ENCODE data around the gene ARMH2. TPM values are rescaled to one million over a fixed set of nuclear protein-coding genes. Genes with fewer than 3 reads are reported as not detected.

The ARMH2 gene
- total and polyA plus RNA-seq, 9 of the 15 experiments (the other 6 are each of a cell fraction or from before 2014, with no cell fraction given) = not detected

DNA sequence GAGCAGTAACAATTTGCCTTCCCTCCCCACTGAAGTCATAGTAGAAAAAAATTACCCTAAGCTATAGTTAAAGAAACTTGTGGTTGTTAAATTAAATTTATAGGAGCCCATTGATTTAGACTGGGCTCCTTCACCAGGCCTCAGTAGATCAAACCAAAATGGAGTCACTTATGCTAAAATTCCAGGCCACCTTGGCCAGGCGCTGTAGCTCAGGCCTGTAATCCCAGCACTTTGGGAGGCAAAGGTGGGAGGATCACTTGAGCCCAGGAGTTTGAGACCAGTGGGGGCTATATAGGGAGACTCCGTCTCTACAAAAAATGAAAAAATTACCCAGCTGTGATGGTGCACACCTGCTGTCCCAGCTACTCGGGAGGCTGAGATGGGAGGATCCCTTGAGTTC is 39.0 kb downstream of the ARMH2 start (continued):
- TF ChIP-seq, protein P1, sequence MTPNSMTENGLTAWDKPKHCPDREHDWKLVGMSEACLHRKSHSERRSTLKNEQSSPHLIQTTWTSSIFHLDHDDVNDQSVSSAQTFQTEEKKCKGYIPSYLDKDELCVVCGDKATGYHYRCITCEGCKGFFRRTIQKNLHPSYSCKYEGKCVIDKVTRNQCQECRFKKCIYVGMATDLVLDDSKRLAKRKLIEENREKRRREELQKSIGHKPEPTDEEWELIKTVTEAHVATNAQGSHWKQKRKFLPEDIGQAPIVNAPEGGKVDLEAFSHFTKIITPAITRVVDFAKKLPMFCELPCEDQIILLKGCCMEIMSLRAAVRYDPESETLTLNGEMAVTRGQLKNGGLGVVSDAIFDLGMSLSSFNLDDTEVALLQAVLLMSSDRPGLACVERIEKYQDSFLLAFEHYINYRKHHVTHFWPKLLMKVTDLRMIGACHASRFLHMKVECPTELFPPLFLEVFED (CRISPR knock-in tag; conservative IDR thresholded peaks at IDR 0.05) = no peak
- no peak for TF ChIP-seq TARDBP (IDR thresholded peaks at IDR 0.05)
- no peak for TF ChIP-seq CBX5 (IDR thresholded peaks at IDR 0.05; ENCODE audit: borderline replicate concordance, low read depth)
- no peak for TF ChIP-seq ZNF584 (CRISPR knock-in tag; IDR thresholded peaks at IDR 0.05; ENCODE audit: low read depth)
- TF ChIP-seq SOX6 (IDR thresholded peaks at IDR 0.05) = no peak
- TF ChIP-seq TGIF2 (CRISPR knock-in tag; IDR thresholded peaks at IDR 0.05) = no peak
- TF ChIP-seq, protein P2, sequence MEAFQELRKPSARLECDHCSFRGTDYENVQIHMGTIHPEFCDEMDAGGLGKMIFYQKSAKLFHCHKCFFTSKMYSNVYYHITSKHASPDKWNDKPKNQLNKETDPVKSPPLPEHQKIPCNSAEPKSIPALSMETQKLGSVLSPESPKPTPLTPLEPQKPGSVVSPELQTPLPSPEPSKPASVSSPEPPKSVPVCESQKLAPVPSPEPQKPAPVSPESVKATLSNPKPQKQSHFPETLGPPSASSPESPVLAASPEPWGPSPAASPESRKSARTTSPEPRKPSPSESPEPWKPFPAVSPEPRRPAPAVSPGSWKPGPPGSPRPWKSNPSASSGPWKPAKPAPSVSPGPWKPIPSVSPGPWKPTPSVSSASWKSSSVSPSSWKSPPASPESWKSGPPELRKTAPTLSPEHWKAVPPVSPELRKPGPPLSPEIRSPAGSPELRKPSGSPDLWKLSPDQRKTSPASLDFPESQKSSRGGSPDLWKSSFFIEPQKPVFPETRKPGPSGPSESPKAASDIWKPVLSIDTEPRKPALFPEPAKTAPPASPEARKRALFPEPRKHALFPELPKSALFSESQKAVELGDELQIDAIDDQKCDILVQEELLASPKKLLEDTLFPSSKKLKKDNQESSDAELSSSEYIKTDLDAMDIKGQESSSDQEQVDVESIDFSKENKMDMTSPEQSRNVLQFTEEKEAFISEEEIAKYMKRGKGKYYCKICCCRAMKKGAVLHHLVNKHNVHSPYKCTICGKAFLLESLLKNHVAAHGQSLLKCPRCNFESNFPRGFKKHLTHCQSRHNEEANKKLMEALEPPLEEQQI (IDR thresholded peaks at IDR 0.05) = no peak
- no peak for TF ChIP-seq ZNF408 (CRISPR knock-in tag; IDR thresholded peaks at IDR 0.05; ENCODE audit: low read depth)
- TF ChIP-seq, protein P3, sequence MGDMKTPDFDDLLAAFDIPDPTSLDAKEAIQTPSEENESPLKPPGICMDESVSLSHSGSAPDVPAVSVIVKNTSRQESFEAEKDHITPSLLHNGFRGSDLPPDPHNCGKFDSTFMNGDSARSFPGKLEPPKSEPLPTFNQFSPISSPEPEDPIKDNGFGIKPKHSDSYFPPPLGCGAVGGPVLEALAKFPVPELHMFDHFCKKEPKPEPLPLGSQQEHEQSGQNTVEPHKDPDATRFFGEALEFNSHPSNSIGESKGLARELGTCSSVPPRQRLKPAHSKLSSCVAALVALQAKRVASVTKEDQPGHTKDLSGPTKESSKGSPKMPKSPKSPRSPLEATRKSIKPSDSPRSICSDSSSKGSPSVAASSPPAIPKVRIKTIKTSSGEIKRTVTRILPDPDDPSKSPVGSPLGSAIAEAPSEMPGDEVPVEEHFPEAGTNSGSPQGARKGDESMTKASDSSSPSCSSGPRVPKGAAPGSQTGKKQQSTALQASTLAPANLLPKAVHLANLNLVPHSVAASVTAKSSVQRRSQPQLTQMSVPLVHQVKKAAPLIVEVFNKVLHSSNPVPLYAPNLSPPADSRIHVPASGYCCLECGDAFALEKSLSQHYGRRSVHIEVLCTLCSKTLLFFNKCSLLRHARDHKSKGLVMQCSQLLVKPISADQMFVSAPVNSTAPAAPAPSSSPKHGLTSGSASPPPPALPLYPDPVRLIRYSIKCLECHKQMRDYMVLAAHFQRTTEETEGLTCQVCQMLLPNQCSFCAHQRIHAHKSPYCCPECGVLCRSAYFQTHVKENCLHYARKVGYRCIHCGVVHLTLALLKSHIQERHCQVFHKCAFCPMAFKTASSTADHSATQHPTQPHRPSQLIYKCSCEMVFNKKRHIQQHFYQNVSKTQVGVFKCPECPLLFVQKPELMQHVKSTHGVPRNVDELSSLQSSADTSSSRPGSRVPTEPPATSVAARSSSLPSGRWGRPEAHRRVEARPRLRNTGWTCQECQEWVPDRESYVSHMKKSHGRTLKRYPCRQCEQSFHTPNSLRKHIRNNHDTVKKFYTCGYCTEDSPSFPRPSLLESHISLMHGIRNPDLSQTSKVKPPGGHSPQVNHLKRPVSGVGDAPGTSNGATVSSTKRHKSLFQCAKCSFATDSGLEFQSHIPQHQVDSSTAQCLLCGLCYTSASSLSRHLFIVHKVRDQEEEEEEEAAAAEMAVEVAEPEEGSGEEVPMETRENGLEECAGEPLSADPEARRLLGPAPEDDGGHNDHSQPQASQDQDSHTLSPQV (IDR thresholded peaks at IDR 0.05) = peak; percentile 81
- no peak for TF ChIP-seq BMI1 (IDR thresholded peaks at IDR 0.05; ENCODE audit: low read length)
- TF ChIP-seq, protein P4, sequence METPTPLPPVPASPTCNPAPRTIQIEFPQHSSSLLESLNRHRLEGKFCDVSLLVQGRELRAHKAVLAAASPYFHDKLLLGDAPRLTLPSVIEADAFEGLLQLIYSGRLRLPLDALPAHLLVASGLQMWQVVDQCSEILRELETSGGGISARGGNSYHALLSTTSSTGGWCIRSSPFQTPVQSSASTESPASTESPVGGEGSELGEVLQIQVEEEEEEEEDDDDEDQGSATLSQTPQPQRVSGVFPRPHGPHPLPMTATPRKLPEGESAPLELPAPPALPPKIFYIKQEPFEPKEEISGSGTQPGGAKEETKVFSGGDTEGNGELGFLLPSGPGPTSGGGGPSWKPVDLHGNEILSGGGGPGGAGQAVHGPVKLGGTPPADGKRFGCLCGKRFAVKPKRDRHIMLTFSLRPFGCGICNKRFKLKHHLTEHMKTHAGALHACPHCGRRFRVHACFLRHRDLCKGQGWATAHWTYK (CRISPR knock-in tag; IDR thresholded peaks at IDR 0.05) = no peak
- TF ChIP-seq MYNN (IDR thresholded peaks at IDR 0.05) = no peak
- no peak for TF ChIP-seq MYNN (CRISPR knock-in tag; IDR thresholded peaks at IDR 0.05)
- peak; percentile 21; the same call in 1 of the 2 replicates for TF ChIP-seq DIDO1 (tag; IDR thresholded peaks at IDR 0.05; ENCODE audit: low read depth)
- TF ChIP-seq NFE2 (IDR thresholded peaks at IDR 0.05; ENCODE audit: low read depth) = no peak
- TF ChIP-seq POLR2G (IDR thresholded peaks at IDR 0.05; ENCODE audit: low read depth, low read length) = no peak
- TF ChIP-seq MCM7 (IDR thresholded peaks at IDR 0.05) = no peak
- TF ChIP-seq SMAD4 (CRISPR knock-in tag; conservative IDR thresholded peaks at IDR 0.05) = peak; percentile 59
- TF ChIP-seq ARNT (IDR thresholded peaks at IDR 0.05) = no peak
- no peak for TF ChIP-seq OTX1 (CRISPR knock-in tag; IDR thresholded peaks at IDR 0.05)
- TF ChIP-seq KDM1A (IDR thresholded peaks at IDR 0.05) = no peak
- TF ChIP-seq CBFA2T3 (IDR thresholded peaks at IDR 0.05) = no peak
- TF ChIP-seq ETV5 (CRISPR knock-in tag; IDR thresholded peaks at IDR 0.05; ENCODE audit: low read depth) = no peak
- TF ChIP-seq KHSRP (IDR thresholded peaks at IDR 0.05) = no peak
- TF ChIP-seq NCOR1 (IDR thresholded peaks at IDR 0.05) = no peak

Measured in K562 (cell line).